HG02973 (cell line): ENCODE measurements around the gene OR4K2.
"Not testable (repeated sequence)": the region's sequence is repeated elsewhere in the genome, so short reads cannot be mapped to it uniquely, and the experiment has no call there.

Experiments
- ATAC-seq: cut with Tn5 transposase; IDR thresholded peaks from one replicate; pipeline ENCODE4 v1.9.1; 2021; ENCODE audit warnings: moderate library complexity; ENCODE audit not compliant: unreplicated experiment

The OR4K2 gene, protein sequence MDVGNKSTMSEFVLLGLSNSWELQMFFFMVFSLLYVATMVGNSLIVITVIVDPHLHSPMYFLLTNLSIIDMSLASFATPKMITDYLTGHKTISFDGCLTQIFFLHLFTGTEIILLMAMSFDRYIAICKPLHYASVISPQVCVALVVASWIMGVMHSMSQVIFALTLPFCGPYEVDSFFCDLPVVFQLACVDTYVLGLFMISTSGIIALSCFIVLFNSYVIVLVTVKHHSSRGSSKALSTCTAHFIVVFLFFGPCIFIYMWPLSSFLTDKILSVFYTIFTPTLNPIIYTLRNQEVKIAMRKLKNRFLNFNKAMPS

DNA sequence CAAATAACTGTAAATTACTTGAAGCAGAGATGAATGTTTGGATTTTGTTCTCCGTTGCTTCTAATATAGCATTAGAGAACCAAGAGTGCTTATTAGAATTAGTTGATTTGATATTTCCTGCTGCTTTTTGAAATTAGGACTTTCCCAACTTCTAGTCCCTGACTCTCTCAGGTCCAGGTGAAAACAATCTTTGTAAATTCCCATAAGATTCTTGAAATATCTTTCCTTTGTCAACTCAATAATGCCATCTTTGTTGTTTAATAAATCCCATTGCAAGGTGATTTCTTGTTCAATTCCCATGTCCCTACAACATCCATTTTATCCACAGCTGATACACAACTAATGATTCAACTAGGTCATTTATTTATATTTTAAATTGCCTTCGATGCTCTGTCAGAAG is at the start of gene OR4K2:
OR4K2 (plus strand) TSS at position 301 of the 400 bp plus-strand sequence. CDS start 1,126 bp downstream, outside the sequence.
- no peak for ATAC-seq

DNA sequence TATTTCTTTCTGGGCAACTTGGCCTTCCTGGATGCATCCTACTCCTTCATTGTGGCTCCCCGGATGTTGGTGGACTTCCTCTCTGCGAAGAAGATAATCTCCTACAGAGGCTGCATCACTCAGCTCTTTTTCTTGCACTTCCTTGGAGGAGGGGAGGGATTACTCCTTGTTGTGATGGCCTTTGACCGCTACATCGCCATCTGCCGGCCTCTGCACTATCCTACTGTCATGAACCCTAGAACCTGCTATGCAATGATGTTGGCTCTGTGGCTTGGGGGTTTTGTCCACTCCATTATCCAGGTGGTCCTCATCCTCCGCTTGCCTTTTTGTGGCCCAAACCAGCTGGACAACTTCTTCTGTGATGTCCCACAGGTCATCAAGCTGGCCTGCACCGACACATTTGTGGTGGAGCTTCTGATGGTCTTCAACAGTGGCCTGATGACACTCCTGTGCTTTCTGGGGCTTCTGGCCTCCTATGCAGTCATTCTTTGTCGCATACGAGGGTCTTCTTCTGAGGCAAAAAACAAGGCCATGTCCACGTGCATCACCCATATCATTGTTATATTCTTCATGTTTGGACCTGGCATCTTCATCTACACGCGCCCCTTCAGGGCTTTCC is 47.2 kb upstream of the OR4K2 start:
- not testable (repeated sequence) for ATAC-seq

DNA sequence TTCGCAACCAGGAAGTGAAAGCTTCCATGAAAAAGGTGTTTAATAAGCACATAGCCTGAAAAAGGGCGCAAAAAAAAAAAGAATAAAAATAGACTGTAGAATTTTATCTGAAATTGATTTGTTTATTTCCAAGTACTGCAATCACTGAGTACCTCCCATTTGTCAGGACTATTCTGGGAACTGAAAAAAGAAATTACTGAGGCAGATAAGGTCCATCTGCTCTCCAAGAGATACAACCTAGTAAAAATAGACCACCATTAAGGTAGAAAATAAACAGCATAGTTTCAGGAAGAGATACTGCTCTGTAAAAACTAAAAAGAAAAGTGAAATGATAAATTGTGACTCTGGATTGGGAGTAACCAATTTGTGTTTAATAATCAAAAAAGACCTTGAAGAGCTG is 46.6 kb upstream of the OR4K2 start:
- no peak for ATAC-seq

DNA sequence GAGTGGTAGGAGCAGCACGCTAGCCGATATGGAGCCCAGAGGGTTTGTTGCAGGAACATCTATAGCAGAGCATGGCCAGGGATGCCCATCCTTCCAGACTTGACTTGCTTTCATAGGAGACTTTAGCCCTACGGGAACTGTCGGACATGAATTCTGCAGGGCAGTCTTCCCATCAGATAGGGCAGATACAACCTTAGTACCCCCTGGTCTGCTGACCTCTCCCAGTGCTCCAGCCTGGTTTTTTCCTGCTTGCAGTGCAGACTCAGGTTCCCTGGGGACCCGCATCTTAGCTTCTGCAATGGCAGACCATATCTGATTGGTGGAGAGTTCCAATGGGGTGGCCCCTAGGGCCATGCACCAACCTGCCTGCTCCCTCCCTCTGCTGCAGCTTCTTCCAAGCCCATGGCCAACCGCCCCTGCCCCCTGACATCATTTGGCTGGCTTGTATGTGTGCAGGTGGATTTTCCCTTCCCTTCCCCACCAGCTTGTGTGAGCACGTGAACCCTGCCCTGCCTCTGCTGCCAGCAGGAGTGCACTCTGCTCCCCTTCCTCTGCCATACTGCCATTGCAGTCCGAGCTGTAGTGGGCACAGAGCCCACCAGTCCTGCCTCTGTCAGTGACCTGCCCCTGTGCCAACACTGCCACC is 40.6 kb upstream of the OR4K2 start:
- not testable (repeated sequence) for ATAC-seq

DNA sequence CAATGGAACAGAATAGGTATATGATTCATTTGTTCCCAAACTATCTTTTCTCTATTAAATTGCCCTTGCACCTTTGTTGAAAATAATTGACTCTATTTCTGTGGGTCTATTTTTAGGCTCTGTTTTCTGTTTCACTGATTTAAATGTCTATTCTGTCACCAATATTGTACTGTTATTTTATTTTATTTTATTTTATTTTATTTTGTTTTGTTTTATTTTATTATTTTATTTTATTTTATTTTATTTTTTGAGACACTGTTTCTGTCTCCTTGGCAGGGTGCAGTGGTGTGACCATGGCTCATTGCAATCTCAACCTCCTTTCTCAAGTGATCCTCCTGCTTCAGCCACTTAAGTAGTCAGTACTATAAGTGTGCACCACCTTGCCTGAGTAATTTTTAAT is 36.5 kb upstream of the OR4K2 start:
- ATAC-seq, result no peak

DNA sequence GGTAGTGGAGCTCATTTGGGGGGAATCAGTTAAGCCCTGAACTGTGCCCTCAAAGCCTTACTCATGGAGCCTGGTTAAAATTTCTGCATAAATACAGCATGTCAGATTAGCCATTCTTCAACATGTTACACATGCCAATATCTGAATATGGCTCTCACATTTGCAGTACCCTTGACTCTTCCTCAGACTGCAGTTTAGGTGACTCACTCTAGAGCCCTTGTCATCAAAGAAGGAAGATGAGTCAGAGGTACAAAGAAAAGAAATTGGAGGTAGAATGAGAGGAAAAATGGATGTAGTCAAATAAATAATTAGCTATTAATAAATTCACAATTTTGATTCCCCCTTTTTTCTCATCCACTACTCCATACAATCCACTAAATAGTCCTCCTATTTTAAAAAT is 23.6 kb upstream of the OR4K2 start:
- no peak for ATAC-seq

DNA sequence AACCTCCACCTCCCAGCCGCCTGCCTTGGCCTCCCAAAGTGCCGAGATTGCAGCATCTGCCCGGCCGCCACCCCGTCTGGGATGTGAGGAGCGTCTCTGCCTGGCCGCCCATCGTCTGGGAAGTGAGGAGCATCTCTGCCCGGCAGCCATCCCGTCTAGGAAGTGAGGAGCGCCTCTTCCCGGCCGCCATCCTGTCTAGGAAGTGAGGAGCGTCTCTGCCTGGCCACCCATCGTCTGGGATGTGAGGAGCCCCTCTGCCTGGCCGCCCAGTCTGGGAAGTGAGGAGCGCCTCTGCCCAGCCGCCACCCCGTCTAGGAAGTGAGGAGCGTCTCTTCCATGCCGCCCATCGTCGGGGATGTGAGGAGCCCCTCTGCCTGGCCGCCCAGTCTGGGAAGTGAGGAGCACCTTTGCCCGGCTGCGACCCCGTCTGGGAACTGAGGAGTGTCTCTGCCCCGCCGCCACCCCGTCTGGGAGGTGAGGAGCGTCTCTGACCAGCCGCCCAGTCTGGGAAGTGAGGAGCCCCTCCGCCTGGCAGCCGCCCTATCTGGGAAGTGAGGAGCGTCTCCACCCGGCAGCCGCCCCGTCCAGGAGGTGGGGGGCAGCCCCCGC is 8.8 kb upstream of the OR4K2 start:
- not testable (repeated sequence) for ATAC-seq

DNA sequence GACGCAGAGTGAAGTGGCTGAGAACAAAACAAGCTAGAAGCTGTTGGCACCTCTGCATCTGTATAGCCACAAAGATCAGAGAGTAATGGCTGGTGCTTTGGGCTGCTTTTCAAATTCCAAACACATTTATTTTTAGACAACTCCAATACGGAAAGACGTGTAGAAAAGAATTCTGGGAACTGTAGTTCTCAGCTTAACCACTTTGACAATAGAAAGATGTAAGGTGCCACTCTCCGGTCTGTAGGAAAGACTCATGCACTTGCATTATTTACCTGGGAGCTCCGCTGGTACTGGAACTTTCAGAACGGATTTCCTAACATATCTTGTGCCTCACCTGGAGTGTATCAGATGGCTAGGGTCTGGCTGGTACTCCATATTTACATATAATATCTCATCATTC is 1.8 kb upstream of the OR4K2 start:
- ATAC-seq, result no peak

DNA sequence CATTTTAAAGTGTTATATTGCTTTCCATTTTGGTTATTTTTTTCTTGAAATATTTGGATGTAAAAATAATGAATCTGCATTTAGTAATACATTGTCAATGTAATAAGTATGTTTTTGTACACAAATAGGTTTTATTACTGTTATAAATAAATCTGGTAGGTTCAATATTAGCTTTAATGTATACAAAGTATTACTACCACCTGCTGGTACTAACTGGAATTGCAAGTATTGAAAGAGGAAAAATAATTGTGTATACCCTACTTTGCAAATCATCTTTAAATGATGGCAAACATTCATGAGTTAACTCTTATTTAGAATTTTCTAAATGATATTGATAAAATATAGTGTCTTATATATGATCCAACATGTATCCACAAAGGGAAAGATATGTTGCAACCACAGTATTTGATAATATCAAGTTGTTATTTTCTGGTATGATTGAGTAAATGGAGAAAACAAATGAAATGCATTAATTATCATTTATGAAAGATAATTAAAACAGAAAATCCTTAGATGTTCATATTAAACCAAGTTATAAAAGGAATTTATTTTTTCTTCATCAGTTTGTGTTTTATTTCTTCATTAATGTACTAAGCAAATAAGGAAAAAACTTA is 3.2 kb downstream of the OR4K2 start:
- no peak for ATAC-seq

DNA sequence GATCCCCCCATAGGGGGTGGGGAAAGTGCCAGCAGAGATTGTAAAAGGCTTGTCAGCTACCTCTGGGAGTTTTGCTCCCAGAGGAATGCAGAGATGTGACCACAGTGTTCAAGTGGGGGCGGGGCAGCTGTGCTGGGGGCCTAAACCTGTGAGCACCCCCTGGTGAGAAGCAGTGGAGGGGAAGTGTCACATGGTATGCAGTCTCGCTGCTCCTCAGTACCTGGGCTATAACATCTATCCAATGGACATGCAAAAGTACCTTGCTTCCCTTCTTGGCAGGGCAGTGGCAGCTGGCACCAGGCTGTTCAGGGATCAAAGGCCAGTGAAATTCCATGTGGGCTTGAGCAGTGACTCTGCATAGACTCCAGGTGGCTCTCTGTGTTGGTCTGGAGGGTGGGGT is 20.3 kb downstream of the OR4K2 start:
- ATAC-seq, result no peak

DNA sequence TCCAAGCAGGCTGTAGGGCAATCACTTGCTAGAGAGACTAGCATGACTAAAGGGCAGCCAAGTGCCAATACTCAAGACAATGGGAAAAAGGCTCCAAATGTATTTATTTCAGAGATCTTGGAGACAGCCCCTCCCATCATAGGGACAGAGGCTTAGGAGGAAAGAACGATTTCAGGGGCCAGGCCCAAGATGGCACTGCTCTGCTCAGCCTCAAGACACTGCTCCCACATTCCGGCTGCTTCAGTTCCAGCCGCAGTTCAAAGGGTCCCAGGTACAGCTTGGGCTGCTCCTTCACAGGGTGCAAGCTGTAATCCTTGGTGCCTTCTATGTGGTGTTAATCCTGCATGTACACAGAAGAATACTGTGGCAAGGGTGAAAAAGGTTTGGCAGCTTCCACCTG is 26.1 kb downstream of the OR4K2 start:
- no peak for ATAC-seq

DNA sequence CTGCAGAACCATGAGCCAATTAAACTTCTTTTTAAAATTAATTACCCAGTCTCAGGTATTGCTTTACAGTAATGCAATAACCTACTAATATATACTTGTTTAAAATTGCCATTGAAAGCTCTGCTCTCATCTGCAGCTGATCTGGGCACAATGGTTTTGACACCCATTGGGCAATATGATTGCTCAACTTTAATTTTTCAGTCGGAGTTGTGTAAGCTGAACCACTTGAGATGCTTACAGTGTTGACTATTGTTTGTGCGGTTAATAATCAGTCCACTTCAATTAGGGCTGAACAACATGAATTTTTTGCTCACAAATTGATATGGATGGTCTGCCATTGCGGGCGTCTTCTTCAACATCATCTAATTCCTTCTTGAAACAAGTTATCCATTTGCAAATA is 27.5 kb downstream of the OR4K2 start:
- ATAC-seq, result no peak

DNA sequence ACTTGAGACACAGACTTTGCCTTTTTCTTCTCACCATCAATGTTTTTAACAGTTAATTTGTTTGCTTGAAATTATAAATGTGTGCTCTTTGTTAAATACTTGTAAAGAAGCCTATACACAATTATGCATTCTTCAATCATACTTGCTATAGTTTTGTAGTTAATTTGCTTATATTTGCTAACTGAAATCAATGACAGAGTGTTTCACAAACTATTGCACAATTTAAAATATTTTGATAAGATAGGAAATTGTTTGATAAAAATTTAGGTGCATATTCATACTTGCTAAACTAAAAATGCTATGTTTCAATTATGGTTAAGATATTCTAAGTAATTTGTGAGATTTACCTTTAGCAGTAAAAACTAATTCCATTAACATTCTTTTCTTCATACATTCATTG is 31.7 kb downstream of the OR4K2 start:
- ATAC-seq, result no peak

DNA sequence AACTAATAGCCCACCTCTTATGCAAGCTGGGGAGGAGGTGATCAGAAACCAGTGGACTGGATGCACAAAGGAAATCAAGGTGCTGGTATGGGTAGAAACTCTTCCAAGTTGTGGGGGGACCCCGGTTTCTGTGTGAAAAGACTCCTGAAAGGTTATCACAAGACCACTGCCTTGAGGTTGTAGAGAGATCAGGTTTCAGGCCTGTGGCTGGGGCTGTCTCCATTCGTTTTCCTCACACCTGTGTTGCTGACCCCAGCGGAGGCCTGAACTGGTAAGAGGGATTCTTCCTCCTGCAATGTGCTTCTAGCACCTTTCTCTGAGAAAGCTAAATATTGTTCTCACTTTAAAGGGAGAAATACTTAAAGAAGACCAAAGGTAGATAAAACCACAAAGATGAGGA is 36.2 kb downstream of the OR4K2 start:
- no peak for ATAC-seq

DNA sequence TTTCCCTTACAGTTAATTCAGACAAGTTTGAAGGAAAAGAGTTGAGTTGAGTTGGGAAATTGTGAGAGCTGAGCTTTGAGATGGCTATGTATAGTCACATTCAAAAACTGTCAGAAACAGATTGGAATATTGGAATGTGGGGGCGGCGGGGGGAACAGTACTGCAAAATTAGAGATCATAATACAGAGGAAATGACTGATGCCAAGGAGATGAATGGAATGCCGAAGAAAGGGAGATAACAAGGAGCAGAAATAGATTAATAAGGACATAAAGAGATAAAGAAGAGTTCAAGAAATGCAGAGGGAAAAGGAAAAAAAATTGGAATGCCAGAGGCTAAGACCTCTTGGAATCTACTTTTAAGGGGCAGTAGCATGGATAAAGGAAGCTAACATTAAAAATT is 42.3 kb downstream of the OR4K2 start:
- no peak for ATAC-seq

DNA sequence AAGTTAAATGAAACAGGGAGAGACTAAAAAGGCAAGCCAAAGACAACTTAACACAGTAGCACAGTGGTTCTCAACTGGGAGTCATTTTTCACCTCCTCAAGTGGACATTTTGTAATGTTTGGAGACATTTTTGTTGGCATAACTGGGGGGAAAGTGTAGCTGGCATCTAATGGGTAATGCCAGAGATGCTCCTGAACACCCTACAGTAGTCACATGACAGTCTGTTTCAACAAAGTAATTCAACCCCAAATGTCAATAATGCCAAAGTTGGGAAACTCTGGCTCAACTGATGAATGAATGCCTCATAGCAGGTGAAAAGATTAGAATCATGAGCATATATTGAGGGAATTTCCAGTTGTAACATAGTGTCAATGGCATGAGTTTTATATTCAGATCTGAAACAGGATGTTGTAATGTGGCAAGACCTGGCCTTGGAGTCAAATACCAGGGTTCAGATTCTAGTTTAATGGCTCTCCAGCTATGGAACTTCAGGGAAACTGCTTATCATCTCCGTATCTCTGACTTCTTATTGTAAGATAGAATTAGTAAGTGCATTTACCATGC is 43.1 kb downstream of the OR4K2 start:
- no peak for ATAC-seq

DNA sequence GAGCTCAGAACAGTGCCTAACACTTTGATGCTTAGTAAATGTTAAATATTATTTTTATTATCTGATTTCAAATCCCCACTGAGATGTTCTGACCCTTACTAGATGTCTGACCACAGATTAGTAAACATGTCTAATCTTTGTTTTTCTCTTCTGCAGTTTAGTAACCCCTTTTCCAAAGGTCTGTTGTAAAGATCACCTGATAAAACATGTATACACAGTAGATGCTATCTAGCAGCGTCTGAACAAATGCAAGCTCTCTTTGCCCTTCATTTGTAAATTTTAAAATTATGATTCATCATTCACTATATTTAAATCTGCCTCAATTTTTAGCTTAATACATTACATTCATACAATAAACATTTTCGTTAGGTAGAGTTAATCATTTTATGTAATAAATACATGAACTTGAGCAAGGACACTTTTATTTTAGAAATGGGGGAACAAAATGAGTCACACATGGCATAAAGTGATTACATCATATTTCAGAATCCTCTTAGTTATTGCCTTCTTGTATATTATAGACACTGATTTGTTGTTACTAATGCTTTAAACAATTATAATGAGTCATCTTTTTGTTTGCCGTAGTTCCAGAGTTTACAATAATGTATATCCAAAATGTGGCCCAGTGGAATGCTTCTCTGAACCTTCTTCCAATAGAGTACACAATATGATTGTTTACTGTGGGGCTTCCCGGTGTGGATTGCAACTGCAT is 43.8 kb downstream of the OR4K2 start:
- ATAC-seq, result no peak

DNA sequence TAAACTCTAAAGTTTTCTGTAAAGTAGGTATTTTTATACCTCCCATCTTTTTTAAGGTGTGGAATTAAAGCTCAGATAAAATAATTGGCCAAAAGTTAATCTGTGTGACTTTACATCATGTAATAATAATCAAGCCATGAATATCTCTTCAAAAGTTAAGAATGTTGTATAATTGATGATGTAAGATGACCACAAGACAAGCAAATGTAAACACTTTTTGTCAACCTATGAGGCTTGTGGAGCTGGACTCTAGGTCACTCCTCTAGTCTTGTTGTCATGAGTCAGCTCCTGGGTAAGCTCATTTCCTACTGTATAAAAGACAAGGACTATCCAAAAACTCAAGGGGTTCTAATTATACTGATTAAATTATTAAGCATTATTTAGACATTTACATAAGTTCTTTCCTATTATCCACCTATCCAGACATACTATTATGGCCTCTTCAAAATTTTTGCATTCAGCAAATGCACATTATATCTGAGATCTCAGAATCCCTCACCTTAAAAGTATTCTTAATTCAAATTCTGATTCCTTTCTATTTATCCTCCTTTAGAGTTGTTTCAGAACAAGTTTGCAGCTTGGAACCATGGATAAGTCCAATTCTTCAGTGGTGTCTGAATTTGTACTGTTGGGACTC is 45.2 kb downstream of the OR4K2 start, which contains the start of gene OR4K5:
OR4K5 (plus strand) TSS at position 587 of the 637 bp plus-strand sequence; CDS start at position 587, 0 bp downstream.
- no peak for ATAC-seq

DNA sequence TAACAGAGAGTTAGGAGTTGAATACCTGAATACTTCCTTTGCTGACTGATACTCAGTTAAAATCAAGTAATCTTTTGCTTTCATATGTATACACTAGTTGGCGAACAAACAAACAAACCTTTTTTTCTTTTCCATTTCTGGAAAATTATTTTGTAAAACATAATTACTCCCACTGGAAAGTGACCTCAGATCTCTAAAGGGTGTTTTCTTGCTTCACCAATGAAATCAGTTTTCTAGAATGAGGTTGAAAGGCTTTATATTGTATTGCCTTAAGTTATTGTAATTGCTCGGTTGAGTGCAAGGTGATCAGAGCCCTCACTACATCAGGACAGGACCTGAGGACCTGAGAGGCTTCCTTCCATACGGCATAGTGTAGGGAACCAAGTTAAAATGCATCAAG is 55.7 kb downstream of the OR4K2 start, which contains the start of gene OR4K1:
OR4K1 (plus strand) TSS at position 301 of the 400 bp plus-strand sequence. CDS start 4,750 bp downstream, outside the sequence.
- ATAC-seq, result no peak
